PFSK-1 (cell line): ENCODE results near the gene TBC1D16.

Experiments used
- POLR2AphosphoS5 ChIP-seq: IDR thresholded peaks from 2 replicates; pipeline ENCODE4 v1.6.1; 2012; ENCODE audit warnings: low read depth, mild to moderate bottlenecking, control low read depth, low read length, moderate library complexity
- TAF1 ChIP-seq: IDR thresholded peaks from 2 replicates; pipeline ENCODE4 v1.6.1; 2012; ENCODE audit warnings: low read length, control low read depth, borderline replicate concordance; ENCODE audit not compliant: insufficient read depth
- TF ChIP-seq, protein P1 (sequence below), 2 experiments: IDR thresholded peaks; 2 replicates each; pipeline versions ENCODE4 v1.6.1 to v1.8.0; 2011 to 2012; ENCODE audit warnings: low read depth in 2 of 2, low read length in 2 of 2, control low read depth in 1 of 2, inconsistent platforms in 1 of 2, mild to moderate bottlenecking in 1 of 2, moderate library complexity in 1 of 2; ENCODE audit not compliant: insufficient read depth in 1 of 2

DNA sequence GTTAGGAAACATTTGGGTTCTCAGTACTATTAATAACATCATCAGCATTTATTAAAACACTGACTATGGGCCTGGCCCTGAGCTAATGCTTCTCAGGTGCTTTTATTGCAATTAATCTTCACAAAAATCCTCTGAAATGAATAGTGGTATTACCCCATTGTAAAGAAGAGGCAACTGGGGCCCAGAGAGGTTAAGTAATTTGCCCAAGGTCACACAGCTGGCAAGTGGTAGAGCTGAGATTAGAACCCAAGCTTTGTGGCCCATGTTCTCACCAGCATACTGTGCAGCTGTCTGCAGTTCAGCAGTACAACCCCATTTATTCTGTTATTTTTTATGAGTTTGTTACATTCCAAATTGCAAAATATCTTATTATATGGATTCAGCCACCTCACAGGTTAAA lies 82.3 kb downstream of the TBC1D16 start:
- no peak for TF ChIP-seq TAF1
- TF ChIP-seq POLR2AphosphoS5 = no peak
- TF ChIP-seq, protein P1, sequence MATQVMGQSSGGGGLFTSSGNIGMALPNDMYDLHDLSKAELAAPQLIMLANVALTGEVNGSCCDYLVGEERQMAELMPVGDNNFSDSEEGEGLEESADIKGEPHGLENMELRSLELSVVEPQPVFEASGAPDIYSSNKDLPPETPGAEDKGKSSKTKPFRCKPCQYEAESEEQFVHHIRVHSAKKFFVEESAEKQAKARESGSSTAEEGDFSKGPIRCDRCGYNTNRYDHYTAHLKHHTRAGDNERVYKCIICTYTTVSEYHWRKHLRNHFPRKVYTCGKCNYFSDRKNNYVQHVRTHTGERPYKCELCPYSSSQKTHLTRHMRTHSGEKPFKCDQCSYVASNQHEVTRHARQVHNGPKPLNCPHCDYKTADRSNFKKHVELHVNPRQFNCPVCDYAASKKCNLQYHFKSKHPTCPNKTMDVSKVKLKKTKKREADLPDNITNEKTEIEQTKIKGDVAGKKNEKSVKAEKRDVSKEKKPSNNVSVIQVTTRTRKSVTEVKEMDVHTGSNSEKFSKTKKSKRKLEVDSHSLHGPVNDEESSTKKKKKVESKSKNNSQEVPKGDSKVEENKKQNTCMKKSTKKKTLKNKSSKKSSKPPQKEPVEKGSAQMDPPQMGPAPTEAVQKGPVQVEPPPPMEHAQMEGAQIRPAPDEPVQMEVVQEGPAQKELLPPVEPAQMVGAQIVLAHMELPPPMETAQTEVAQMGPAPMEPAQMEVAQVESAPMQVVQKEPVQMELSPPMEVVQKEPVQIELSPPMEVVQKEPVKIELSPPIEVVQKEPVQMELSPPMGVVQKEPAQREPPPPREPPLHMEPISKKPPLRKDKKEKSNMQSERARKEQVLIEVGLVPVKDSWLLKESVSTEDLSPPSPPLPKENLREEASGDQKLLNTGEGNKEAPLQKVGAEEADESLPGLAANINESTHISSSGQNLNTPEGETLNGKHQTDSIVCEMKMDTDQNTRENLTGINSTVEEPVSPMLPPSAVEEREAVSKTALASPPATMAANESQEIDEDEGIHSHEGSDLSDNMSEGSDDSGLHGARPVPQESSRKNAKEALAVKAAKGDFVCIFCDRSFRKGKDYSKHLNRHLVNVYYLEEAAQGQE (IDR thresholded peaks at IDR 0.05; ENCODE audit: insufficient read depth in 1 of 2, low read depth in 2 of 2, low read length in 2 of 2) = no peak
